Measurements from ENCODE around the gene RIIAD1. TPM values are rescaled to one million over a fixed set of nuclear protein-coding genes. Genes with fewer than 3 reads are reported as not detected.

Gene RIIAD1
- total RNA-seq, 1 experiment from 2014 or later = not detected

- Histone ChIP-seq H3K9me3 (ENCODE audit: low read length) (no peaks in the 10 kb centered on the region), H3K27me3 (ENCODE audit: low read length) (no peaks in the 10 kb centered on the region), H2AFZ (ENCODE audit: low read length) (no peak overlapping the region), H3F3A (ENCODE audit: low read length, unreplicated experiment) (peaks cover 3% of the 10 kb centered on the region), H3K36me3 (ENCODE audit: low read depth, low read length) (no peaks in the 10 kb centered on the region), H3K79me2 (ENCODE audit: low read length) (no peaks in the 10 kb centered on the region), H3K27ac (ENCODE audit: low read length) (no peak overlapping the region), H4K20me1 (ENCODE audit: low read length) (no peaks in the 10 kb centered on the region), H3K9me2 (replicated peaks; ENCODE audit: low read length) (no peaks in the 10 kb centered on the region), H3K9ac (ENCODE audit: low read length) (no peak overlapping the region), H3K4me1 (ENCODE audit: insufficient read depth, low read length) (peaks cover 15% of the 10 kb centered on the region), H3K4me2 (ENCODE audit: low read length) (no peak overlapping the region), H3K4me3 (ENCODE audit: low read length) (no peak overlapping the region)
- no TSS peak for BruUV-seq (replicated peaks)
- ATAC-seq (no peak), DNase-seq (no peak)
- TF ChIP-seq CTCF (conservative IDR thresholded peaks at IDR 0.05; ENCODE audit: low read depth, low read length) (no peak), EZH2 (IDR thresholded peaks at IDR 0.05; ENCODE audit: low read length, unreplicated experiment) (no peak), EZH2phosphoT487 (IDR thresholded peaks at IDR 0.05; ENCODE audit: borderline replicate concordance, low read length) (no peak)
- ChIA-PET POLR2A (ENCODE audit: unreplicated experiment) (no interaction called here), CTCF (no interaction called here)
- intact Hi-C loops (cut with micrococcal nuclease) = no loop called here
Observed at GRCh38 chr1:151728151-151729054, 7.1 kb downstream of the RIIAD1 start.

- H3K27me3 ChIP-seq (ENCODE audit: low read length) = no peaks in the 10 kb centered on the region
- no peaks in the 10 kb centered on the region for H3K9me3 ChIP-seq (ENCODE audit: low read length)
- no peak overlapping the region for H2AFZ ChIP-seq (ENCODE audit: low read length)
- H3K4me3 ChIP-seq (ENCODE audit: low read length) = no peak overlapping the region
- intact Hi-C loops (cut with micrococcal nuclease) = no loop called here
- H3K9ac ChIP-seq (ENCODE audit: low read length) = no peak overlapping the region
- ATAC-seq (no peak), DNase-seq (no peak)
- TF ChIP-seq CTCF (conservative IDR thresholded peaks at IDR 0.05; ENCODE audit: low read depth, low read length) (no peak), EZH2phosphoT487 (IDR thresholded peaks at IDR 0.05; ENCODE audit: borderline replicate concordance, low read length) (no peak), EZH2 (IDR thresholded peaks at IDR 0.05; ENCODE audit: low read length, unreplicated experiment) (no peak)
- H3K79me2 ChIP-seq (ENCODE audit: low read length) = no peaks in the 10 kb centered on the region
- H3K4me1 ChIP-seq (ENCODE audit: insufficient read depth, low read length) = peaks cover 7% of the 10 kb centered on the region
- H3K9me2 ChIP-seq (replicated peaks; ENCODE audit: low read length) = no peaks in the 10 kb centered on the region
- no peaks in the 10 kb centered on the region for H3K36me3 ChIP-seq (ENCODE audit: low read depth, low read length)
- H3K4me2 ChIP-seq (ENCODE audit: low read length) = no peak overlapping the region
- POLR2A ChIA-PET (ENCODE audit: unreplicated experiment) = no interaction called here
- H4K20me1 ChIP-seq (ENCODE audit: low read length) = no peaks in the 10 kb centered on the region
- CTCF ChIA-PET = no interaction called here
- H3F3A ChIP-seq (ENCODE audit: low read length, unreplicated experiment) = no peaks in the 10 kb centered on the region
- H3K27ac ChIP-seq (ENCODE audit: low read length) = no peak overlapping the region
- BruUV-seq (replicated peaks) = no TSS peak
Observed at GRCh38 chr1:151729157-151729965, 8.0 kb downstream of the RIIAD1 start.

Measured in PC-3 (cell line).